Astrocyte (in vitro differentiated cells and primary cell): ENCODE measurements around the gene TOB2. TPM values are rescaled to one million over a fixed set of nuclear protein-coding genes. Genes with fewer than 3 reads are reported as not detected.
A peak's percentile ranks its signal among the peaks of the same experiment; 100 is the strongest.

Source experiments
- DNase-seq: peaks from one replicate; pipeline ENCODE4 v3.0.0-alpha.2; 2010; ENCODE audit warnings: low read depth
- FAIRE-seq: peaks from 2 replicates; lab custom pipeline; 2011; peaks lifted over from hg19 to GRCh38; lab: Jason Lieb, UNC
- H2AFZ ChIP-seq: 2 replicates; pipeline ENCODE4 v1.6.0; 2012; ENCODE audit warnings: low read depth, low read length, inconsistent platforms
- H3K27ac ChIP-seq: 2 replicates; pipeline ENCODE4 v1.5.1; 2011; ENCODE audit warnings: low read depth, low read length, inconsistent platforms
- H3K27me3 ChIP-seq: 2 replicates; pipeline ENCODE4 v1.6.0; 2011; ENCODE audit warnings: low read length, inconsistent platforms; ENCODE audit not compliant: insufficient read depth
- H3K36me3 ChIP-seq: 2 replicates; pipeline ENCODE4 v1.5.1; 2011; ENCODE audit warnings: low read length, inconsistent platforms; ENCODE audit not compliant: insufficient read depth
- H3K4me1 ChIP-seq: 2 replicates; pipeline ENCODE4 v1.5.1; 2011; ENCODE audit warnings: low read length, inconsistent platforms; ENCODE audit not compliant: insufficient read depth
- H3K4me2 ChIP-seq: 2 replicates; pipeline ENCODE4 v1.6.0; 2012; ENCODE audit warnings: low read length, inconsistent platforms
- H3K4me3 ChIP-seq: 2 replicates; pipeline ENCODE4 v1.5.1; 2011; ENCODE audit warnings: low read depth, mild to moderate bottlenecking, low read length, inconsistent platforms; ENCODE audit not compliant: insufficient read depth
- H3K79me2 ChIP-seq: 2 replicates; pipeline ENCODE4 v1.6.0; 2012; ENCODE audit warnings: mild to moderate bottlenecking, low read length, inconsistent platforms; ENCODE audit not compliant: insufficient read depth
- H3K9ac ChIP-seq: 2 replicates; pipeline ENCODE4 v1.6.0; 2012; ENCODE audit warnings: mild to moderate bottlenecking, low read length, inconsistent platforms
- H3K9me3 ChIP-seq: 2 replicates; pipeline ENCODE4 v1.5.1; 2012; ENCODE audit warnings: low read depth, mild to moderate bottlenecking, low read length, inconsistent platforms; ENCODE audit not compliant: insufficient read depth
- H4K20me1 ChIP-seq: 2 replicates; pipeline ENCODE4 v1.6.0; 2012; ENCODE audit warnings: low read length, inconsistent platforms; ENCODE audit not compliant: insufficient read depth
- H3K27ac Mint-ChIP-seq: one replicate; pipeline ENCODE4 v1.8.0; 2021; ENCODE audit warnings: mild to moderate bottlenecking, mixed read lengths; ENCODE audit not compliant: unreplicated experiment
- H3K27me3 Mint-ChIP-seq: one replicate; pipeline ENCODE4 v1.8.0; 2021; ENCODE audit warnings: low read depth, mixed read lengths; ENCODE audit not compliant: unreplicated experiment
- H3K36me3 Mint-ChIP-seq: one replicate; pipeline ENCODE4 v1.8.0; 2021; ENCODE audit warnings: low read depth, mixed read lengths; ENCODE audit not compliant: unreplicated experiment
- H3K4me1 Mint-ChIP-seq: one replicate; pipeline ENCODE4 v1.8.0; 2021; ENCODE audit warnings: low read depth, mixed read lengths; ENCODE audit not compliant: unreplicated experiment
- H3K4me3 Mint-ChIP-seq: one replicate; pipeline ENCODE4 v1.8.0; 2021; ENCODE audit warnings: mild to moderate bottlenecking, moderate library complexity, mixed read lengths; ENCODE audit not compliant: unreplicated experiment
- H3K9me3 Mint-ChIP-seq: one replicate; pipeline ENCODE4 v1.8.0; 2021; ENCODE audit warnings: mild to moderate bottlenecking, mixed read lengths; ENCODE audit not compliant: unreplicated experiment
- CTCF ChIP-seq: IDR thresholded peaks from 2 replicates; pipeline ENCODE4 v1.5.1; 2011; ENCODE audit warnings: low read depth, mild to moderate bottlenecking, inconsistent platforms, low read length, moderate library complexity; ENCODE audit not compliant: insufficient read depth
- EZH2 ChIP-seq: IDR thresholded peaks from 2 replicates; pipeline ENCODE4 v1.6.1; 2012; ENCODE audit warnings: mild to moderate bottlenecking, low read length, inconsistent platforms; ENCODE audit not compliant: insufficient read depth
- total RNA-seq: library from RNA; stranded (reverse); gene quantifications from 2 replicates; pipeline ENCODE4 v1.2.1, GENCODE V29; 2021

TOB2 gene
- total RNA-seq, 1 donor from 2014 or later = 54.6 TPM

GRCh38 chr22:41417622-41418390 lies 28.8 kb downstream of the TOB2 start:
- no peak overlapping the region for H3K27ac ChIP-seq
- Mint-ChIP-seq H3K4me3 (no peak overlapping the region), H3K36me3 (no peaks in the 10 kb centered on the region), H3K27me3 (no peaks in the 10 kb centered on the region), H3K4me1 (no peaks in the 10 kb centered on the region), H3K9me3 (no peaks in the 10 kb centered on the region), H3K27ac (no peak overlapping the region)
- H4K20me1 ChIP-seq = no peaks in the 10 kb centered on the region
- no peak for FAIRE-seq
- peaks cover 20% of the 10 kb centered on the region for H3K4me1 ChIP-seq
- no peak overlapping the region for H3K4me3 ChIP-seq
- H3K4me2 ChIP-seq = no peak overlapping the region
- no peaks in the 10 kb centered on the region for H3K36me3 ChIP-seq
- no peaks in the 10 kb centered on the region for H3K9me3 ChIP-seq
- no peak for TF ChIP-seq CTCF
- TF ChIP-seq EZH2 = no peak
- H3K79me2 ChIP-seq = peaks cover 14% of the 10 kb centered on the region
- H2AFZ ChIP-seq = peak overlapping the region; percentile 11
- DNase-seq = no peak
- H3K9ac ChIP-seq = no peak overlapping the region
- H3K27me3 ChIP-seq = no peaks in the 10 kb centered on the region

GRCh38 chr22:41415554-41415953 lies 31.0 kb downstream of the TOB2 start:
- Mint-ChIP-seq H3K9me3 (no peaks in the 10 kb centered on the region), H3K36me3 (no peaks in the 10 kb centered on the region), H3K27me3 (no peaks in the 10 kb centered on the region), H3K4me3 (peak overlapping the region; percentile 87), H3K4me1 (no peaks in the 10 kb centered on the region), H3K27ac (no peak overlapping the region)
- DNase-seq = no peak
- no peak overlapping the region for H3K4me3 ChIP-seq
- H4K20me1 ChIP-seq = no peaks in the 10 kb centered on the region
- H3K4me2 ChIP-seq = no peak overlapping the region
- H3K36me3 ChIP-seq = no peaks in the 10 kb centered on the region
- peaks cover 21% of the 10 kb centered on the region for H3K4me1 ChIP-seq
- H2AFZ ChIP-seq = no peak overlapping the region
- no peaks in the 10 kb centered on the region for H3K27me3 ChIP-seq
- TF ChIP-seq CTCF (no peak), EZH2 (no peak)
- H3K9me3 ChIP-seq = no peaks in the 10 kb centered on the region
- FAIRE-seq = no peak
- H3K79me2 ChIP-seq = peaks cover 14% of the 10 kb centered on the region
- no peak overlapping the region for H3K27ac ChIP-seq
- H3K9ac ChIP-seq = no peak overlapping the region
